ENCODE results near the gene MEST. TPM values are rescaled to one million over a fixed set of nuclear protein-coding genes. Genes with fewer than 3 reads are reported as not detected.

The MEST gene
- total and polyA plus RNA-seq, 2 of the 13 experiments (the other 11 are each of a cell fraction or from before 2014, with no cell fraction given), result 49.5 to 54.6 TPM

DNA sequence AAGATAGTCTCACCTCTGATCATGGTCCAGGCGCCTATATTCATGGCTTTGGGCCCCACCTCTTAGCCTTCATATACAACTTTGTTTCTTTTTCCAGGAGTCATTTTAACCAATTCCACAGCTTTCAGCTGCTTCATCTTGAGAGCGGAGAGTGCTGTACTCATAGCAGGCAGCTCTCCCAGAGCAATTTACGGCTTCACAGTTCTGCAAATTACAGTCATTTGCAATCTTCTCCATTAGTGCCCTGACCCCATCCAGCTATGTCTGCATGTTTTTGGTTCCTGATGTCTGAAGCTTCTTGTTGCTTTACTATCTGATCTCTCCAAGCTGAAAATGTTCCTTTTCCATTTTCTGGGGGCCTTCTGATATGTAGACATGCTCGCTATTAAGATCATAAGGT, 18.0 kb upstream of the MEST start:
- intact Hi-C loops (cut with micrococcal nuclease; ENCODE audit: unreplicated experiment) (no loop called here), in situ Hi-C loops (cut with HindIII; ENCODE audit: extremely low pct_ligation_motif_present, low pct_unique_long_range_greater_than_20kb) (no loop called here)
- no peak overlapping the region for H3K9ac ChIP-seq (ENCODE audit: insufficient read depth, low read depth, low read length)
- 33% methylated on average over 4 of the region's 4 CpGs for WGBS (ENCODE audit: low lambda C conversion rate)
- H3K27ac ChIP-seq (ENCODE audit: extremely low read length, insufficient read depth, low read length), result no peak overlapping the region
- POLR2A ChIA-PET, result no interaction called here
- H3K9me3 ChIP-seq (ENCODE audit: low read length), result peaks cover 4% of the 10 kb centered on the region; the same call in 1 of the 2 replicates
- H3K79me2 ChIP-seq (ENCODE audit: insufficient read depth, low read length), result no peaks in the 10 kb centered on the region
- H3K36me3 ChIP-seq (replicated peaks in 1 of 2; ENCODE audit: control insufficient read depth in 1 of 2, insufficient read depth in 2 of 2, low read length in 2 of 2), result no peaks in the 10 kb centered on the region
- no peak overlapping the region for H2AFZ ChIP-seq (ENCODE audit: low read length)
- H3K27me3 ChIP-seq (ENCODE audit: control insufficient read depth in 1 of 2, insufficient read depth in 2 of 2, low read length in 2 of 2), result peaks cover 0 to 15% of the 10 kb centered on the region in 2 experiments; a peak in 1 of 5 replicates
- DNase-seq (ENCODE audit: low spot score), result no peak
- H4K20me1 ChIP-seq (ENCODE audit: insufficient read depth, low read length), result no peaks in the 10 kb centered on the region
- no TSS peak for BruUV-seq (replicated peaks)
- ATAC-seq, result no peak
- CTCF ChIA-PET (ENCODE audit: low intra/inter-chr PET ratio, low total read pairs), result no interaction called here
- no peak overlapping the region for H3K4me3 ChIP-seq (replicated peaks in 1 of 3; ENCODE audit: insufficient read depth in 1 of 3, low read depth in 2 of 3, low read length in 3 of 3)
- no peak for FAIRE-seq
- H3K4me1 ChIP-seq (ENCODE audit: insufficient read depth, low read length), result no peaks in the 10 kb centered on the region
- H3K4me2 ChIP-seq (ENCODE audit: low read depth, low read length), result no peak overlapping the region
- TF ChIP-seq, protein P1, sequence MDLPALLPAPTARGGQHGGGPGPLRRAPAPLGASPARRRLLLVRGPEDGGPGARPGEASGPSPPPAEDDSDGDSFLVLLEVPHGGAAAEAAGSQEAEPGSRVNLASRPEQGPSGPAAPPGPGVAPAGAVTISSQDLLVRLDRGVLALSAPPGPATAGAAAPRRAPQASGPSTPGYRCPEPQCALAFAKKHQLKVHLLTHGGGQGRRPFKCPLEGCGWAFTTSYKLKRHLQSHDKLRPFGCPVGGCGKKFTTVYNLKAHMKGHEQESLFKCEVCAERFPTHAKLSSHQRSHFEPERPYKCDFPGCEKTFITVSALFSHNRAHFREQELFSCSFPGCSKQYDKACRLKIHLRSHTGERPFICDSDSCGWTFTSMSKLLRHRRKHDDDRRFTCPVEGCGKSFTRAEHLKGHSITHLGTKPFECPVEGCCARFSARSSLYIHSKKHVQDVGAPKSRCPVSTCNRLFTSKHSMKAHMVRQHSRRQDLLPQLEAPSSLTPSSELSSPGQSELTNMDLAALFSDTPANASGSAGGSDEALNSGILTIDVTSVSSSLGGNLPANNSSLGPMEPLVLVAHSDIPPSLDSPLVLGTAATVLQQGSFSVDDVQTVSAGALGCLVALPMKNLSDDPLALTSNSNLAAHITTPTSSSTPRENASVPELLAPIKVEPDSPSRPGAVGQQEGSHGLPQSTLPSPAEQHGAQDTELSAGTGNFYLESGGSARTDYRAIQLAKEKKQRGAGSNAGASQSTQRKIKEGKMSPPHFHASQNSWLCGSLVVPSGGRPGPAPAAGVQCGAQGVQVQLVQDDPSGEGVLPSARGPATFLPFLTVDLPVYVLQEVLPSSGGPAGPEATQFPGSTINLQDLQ (CRISPR knock-in tag; IDR thresholded peaks at IDR 0.05), result no peak
- TF ChIP-seq ISL2 (CRISPR knock-in tag; IDR thresholded peaks at IDR 0.05), result no peak
- no peak for TF ChIP-seq DPF2 (CRISPR knock-in tag; IDR thresholded peaks at IDR 0.05; ENCODE audit: borderline replicate concordance, low read depth)
- TF ChIP-seq KDM5A (IDR thresholded peaks at IDR 0.05; ENCODE audit: borderline replicate concordance, low read length), result no peak
- no peak for TF ChIP-seq FIP1L1 (IDR thresholded peaks at IDR 0.05; ENCODE audit: borderline replicate concordance, insufficient read depth, low read depth, low read length)
- no peak for TF ChIP-seq CENPBD1 (CRISPR knock-in tag; IDR thresholded peaks at IDR 0.05; ENCODE audit: borderline replicate concordance, low read depth)
- TF ChIP-seq ZBTB21 (CRISPR knock-in tag; IDR thresholded peaks at IDR 0.05), result no peak
- no peak for TF ChIP-seq CEBPZ (IDR thresholded peaks at IDR 0.05; ENCODE audit: low read length)
- no peak for TF ChIP-seq CSRNP2 (CRISPR knock-in tag; conservative IDR thresholded peaks at IDR 0.05; ENCODE audit: low read depth)
- no peak for TF ChIP-seq ZNF614 (CRISPR knock-in tag; IDR thresholded peaks at IDR 0.05; ENCODE audit: borderline replicate concordance)
- TF ChIP-seq, protein P2, sequence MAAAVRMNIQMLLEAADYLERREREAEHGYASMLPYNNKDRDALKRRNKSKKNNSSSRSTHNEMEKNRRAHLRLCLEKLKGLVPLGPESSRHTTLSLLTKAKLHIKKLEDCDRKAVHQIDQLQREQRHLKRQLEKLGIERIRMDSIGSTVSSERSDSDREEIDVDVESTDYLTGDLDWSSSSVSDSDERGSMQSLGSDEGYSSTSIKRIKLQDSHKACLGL (CRISPR knock-in tag; IDR thresholded peaks at IDR 0.05), result no peak
- no peak for TF ChIP-seq NCOA1 (CRISPR knock-in tag; IDR thresholded peaks at IDR 0.05)
- TF ChIP-seq ZNF770 (CRISPR knock-in tag; IDR thresholded peaks at IDR 0.05), result no peak
- no peak for TF ChIP-seq MXD4 (CRISPR knock-in tag; IDR thresholded peaks at IDR 0.05)
